Endothelial cell (in vitro differentiated cells): Measurements from ENCODE around the gene BTG2. TPM values are rescaled to one million over a fixed set of nuclear protein-coding genes. Genes with fewer than 3 reads are reported as not detected.

ENCODE experiments used
- DNase-seq: peaks from one replicate; pipeline ENCODE4 v3.0.0; 2021; ENCODE audit warnings: low spot score
- H3K27ac Mint-ChIP-seq: one replicate; pipeline ENCODE4 v1.8.0; 2021; ENCODE audit warnings: mixed read lengths, inconsistent platforms; ENCODE audit not compliant: unreplicated experiment
- H3K27me3 Mint-ChIP-seq: one replicate; pipeline ENCODE4 v1.8.0; 2021; ENCODE audit warnings: mild to moderate bottlenecking, moderate library complexity, mixed read lengths, inconsistent platforms; ENCODE audit not compliant: unreplicated experiment
- H3K36me3 Mint-ChIP-seq: one replicate; pipeline ENCODE4 v1.8.0; 2021; ENCODE audit warnings: mild to moderate bottlenecking, low read depth, mixed read lengths, inconsistent platforms; ENCODE audit not compliant: unreplicated experiment
- H3K4me1 Mint-ChIP-seq: one replicate; pipeline ENCODE4 v1.8.0; 2021; ENCODE audit warnings: mild to moderate bottlenecking, mixed read lengths, inconsistent platforms; ENCODE audit not compliant: unreplicated experiment
- H3K4me3 Mint-ChIP-seq: one replicate; pipeline ENCODE4 v1.8.0; 2021; ENCODE audit warnings: mild to moderate bottlenecking, mixed read lengths, inconsistent platforms; ENCODE audit not compliant: unreplicated experiment
- H3K9me3 Mint-ChIP-seq: one replicate; pipeline ENCODE4 v1.8.0; 2021; ENCODE audit warnings: mixed read lengths, inconsistent platforms; ENCODE audit not compliant: unreplicated experiment
- total RNA-seq: library from RNA; stranded (reverse); fragmentation: NEBNext Ultra II Directional; extraction: Animal tissue kit (Norgen Biotek cat#: 25700); gene quantifications from one replicate; pipeline ENCODE4 v1.2.1, GENCODE V29; 2021; ENCODE audit not compliant: unreplicated experiment
- TF ChIP-seq, protein P1 (sequence below): fragments of 200-600 bp; sonication (generic); IDR thresholded peaks from one replicate; pipeline ENCODE4 v1.5.0; 2021; ENCODE audit warnings: antibody characterized with exemption; ENCODE audit not compliant: unreplicated experiment

BTG2 gene
- total RNA-seq, 1 donor from 2014 or later = 80.0 TPM

DNA sequence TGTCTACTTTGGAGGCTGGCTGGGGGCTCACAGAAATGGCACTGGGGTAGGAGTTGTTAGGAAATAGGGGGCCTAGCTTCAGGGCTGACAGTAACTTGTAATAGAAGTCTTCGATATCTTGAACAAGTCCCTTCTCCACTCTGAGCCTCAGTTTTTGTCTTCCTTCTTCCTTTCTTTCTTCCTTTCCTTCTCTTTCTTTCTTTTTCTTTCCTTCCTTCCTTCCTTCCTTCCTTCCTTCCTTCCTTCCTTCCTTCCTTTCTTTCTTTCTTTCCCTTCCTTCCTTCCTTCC, 12.9 kb downstream of the BTG2 start:
- Mint-ChIP-seq H3K36me3 (peaks cover 11% of the 10 kb centered on the region), H3K4me1 (peaks cover 42% of the 10 kb centered on the region), H3K27ac (no peak overlapping the region), H3K9me3 (no peaks in the 10 kb centered on the region), H3K4me3 (no peak overlapping the region), H3K27me3 (peaks cover 4% of the 10 kb centered on the region)
- TF ChIP-seq, protein P1, sequence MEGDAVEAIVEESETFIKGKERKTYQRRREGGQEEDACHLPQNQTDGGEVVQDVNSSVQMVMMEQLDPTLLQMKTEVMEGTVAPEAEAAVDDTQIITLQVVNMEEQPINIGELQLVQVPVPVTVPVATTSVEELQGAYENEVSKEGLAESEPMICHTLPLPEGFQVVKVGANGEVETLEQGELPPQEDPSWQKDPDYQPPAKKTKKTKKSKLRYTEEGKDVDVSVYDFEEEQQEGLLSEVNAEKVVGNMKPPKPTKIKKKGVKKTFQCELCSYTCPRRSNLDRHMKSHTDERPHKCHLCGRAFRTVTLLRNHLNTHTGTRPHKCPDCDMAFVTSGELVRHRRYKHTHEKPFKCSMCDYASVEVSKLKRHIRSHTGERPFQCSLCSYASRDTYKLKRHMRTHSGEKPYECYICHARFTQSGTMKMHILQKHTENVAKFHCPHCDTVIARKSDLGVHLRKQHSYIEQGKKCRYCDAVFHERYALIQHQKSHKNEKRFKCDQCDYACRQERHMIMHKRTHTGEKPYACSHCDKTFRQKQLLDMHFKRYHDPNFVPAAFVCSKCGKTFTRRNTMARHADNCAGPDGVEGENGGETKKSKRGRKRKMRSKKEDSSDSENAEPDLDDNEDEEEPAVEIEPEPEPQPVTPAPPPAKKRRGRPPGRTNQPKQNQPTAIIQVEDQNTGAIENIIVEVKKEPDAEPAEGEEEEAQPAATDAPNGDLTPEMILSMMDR = no peak
- DNase-seq = no peak

DNA sequence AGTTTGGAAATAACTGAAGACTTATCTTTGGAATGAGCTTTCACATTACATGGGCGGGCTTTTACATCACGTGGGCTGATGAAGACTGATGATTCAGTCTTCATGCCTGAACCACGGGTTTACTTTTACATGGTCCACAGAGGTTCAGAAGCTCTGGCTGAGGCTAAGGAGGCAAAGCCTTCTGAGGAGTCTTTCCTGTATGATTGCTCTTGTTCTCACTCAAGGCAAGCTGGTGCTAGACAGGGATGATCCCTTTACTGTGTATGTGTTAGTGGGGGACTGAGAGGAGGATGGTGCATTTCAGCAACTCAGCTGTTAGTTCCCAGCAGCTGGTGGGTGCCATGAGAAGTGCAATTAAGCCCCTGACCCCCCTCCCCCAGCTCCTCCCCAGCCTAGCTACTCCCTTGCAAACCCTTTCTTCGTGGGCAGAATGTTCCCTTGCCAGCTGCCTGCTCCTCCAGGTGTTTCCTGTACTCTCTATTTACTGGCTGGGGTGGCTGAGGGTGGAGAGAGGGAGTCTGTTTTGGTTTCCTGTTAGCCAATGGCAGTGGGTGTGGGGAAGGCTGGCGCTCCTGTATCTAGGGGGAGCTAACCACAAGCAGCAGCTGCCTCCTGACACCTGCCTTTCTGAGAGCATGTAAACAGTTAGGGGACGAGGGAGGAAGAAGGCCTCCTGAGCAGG, 15.4 kb downstream of the BTG2 start:
- TF ChIP-seq, protein P1 = no peak
- Mint-ChIP-seq H3K27me3 (peaks cover 4% of the 10 kb centered on the region), H3K4me3 (peak overlapping the region; percentile 80), H3K36me3 (peaks cover 5% of the 10 kb centered on the region), H3K27ac (peak overlapping the region; percentile 80), H3K4me1 (peaks cover 63% of the 10 kb centered on the region), H3K9me3 (no peaks in the 10 kb centered on the region)
- DNase-seq = peak; percentile 54

DNA sequence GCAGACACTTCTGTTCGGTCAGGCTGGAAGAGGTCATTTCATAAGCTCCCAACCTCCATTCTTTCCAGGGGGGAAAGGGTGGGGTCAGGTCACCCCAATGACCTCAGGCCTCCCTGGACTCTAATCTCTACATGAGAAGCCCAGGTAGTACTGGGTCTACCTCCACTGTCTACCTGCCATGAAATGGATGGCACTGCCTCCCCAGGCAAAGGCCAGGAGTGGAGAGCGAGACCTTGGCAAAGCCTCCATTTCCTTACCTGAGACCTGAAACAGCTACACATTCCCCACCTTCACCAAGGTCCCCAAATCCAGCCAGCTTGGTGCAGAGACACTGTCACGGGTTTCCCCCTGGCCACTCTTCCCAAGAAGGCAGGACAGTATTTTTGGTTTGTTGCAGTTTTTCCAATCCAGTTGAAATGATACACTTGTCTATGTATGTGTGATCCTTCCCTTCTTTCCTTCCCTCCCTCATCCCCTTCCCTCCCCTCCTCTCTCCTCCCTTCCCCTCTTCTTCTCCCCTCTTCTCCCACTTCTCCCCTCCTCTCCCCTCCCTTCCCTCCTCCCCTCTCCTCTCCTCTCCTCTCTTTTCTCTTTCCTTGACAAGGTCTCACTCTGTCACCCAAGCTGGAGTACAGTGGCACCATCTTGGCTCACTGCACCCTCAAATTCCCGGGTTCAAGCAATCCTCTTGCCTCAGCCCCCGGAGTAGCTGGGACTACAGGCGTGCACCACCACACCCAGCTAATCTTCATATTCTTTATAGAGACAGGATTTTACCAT, 16.1 kb downstream of the BTG2 start:
- peak overlapping the region; percentile 83 for H3K27ac Mint-ChIP-seq
- H3K36me3 Mint-ChIP-seq = peaks cover 5% of the 10 kb centered on the region
- peaks cover 70% of the 10 kb centered on the region for H3K4me1 Mint-ChIP-seq
- H3K27me3 Mint-ChIP-seq = peaks cover 4% of the 10 kb centered on the region
- TF ChIP-seq, protein P1 = no peak
- no peak overlapping the region for H3K4me3 Mint-ChIP-seq
- DNase-seq = no peak
- no peaks in the 10 kb centered on the region for H3K9me3 Mint-ChIP-seq

DNA sequence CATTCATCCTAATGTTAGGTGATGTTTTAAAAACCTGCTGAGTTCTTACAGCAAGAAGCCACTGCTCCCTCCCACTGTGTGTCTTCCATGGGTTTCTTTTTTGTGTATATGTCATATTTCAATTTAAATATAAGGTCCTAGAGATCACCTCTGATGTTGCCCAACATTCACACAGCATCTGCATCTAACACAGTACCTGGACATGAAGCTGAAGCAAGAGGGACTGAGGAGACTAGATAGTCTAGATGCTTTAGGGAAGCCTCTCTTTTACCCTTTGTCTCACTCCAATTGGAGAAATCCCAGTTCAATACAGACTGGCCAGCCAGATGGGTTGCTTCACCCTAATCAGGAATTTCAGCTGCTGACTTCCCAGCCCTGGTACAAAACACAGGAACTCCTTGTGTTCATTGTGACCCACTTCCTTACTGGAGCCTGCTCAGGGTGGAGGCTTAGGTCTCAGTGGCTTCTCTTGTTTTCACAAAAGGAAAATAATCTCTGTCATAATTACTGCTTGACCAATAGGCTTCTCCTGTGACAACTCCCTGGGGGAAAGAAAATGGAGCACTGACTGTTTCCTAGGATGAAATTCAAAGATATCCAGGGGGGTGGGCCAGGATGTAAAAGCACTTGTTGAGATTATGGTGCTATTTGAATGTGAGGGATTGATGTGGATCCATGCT, 17.3 kb downstream of the BTG2 start:
- peaks cover 4% of the 10 kb centered on the region for H3K27me3 Mint-ChIP-seq
- H3K27ac Mint-ChIP-seq = peak overlapping the region; percentile 91
- DNase-seq = peak; percentile 39
- peak overlapping the region; percentile 14 for H3K4me3 Mint-ChIP-seq
- peaks cover 75% of the 10 kb centered on the region for H3K4me1 Mint-ChIP-seq
- H3K36me3 Mint-ChIP-seq = peaks cover 5% of the 10 kb centered on the region
- TF ChIP-seq, protein P1 = no peak
- H3K9me3 Mint-ChIP-seq = no peaks in the 10 kb centered on the region

DNA sequence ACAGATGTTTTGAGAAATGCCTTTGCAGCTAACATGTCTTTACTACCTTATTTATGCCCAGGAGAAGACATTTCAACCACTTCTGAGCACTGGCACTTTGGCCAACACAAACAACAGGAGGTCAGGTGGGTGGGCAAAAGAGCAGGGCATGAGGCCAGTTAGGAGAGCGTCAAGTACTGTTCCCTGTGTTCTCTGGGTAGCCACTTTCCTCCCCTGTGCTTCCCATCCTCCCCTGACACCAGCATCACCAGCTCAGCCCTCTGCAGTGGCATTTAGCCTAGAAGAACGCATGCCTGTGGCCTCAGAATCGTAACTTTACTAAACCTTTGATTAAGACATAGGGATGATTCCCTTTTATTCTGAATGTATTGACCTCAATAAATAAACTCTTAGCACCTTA, 18.3 kb downstream of the BTG2 start:
- Mint-ChIP-seq H3K36me3 (peaks cover 5% of the 10 kb centered on the region), H3K4me3 (peak overlapping the region; percentile 40), H3K9me3 (no peaks in the 10 kb centered on the region), H3K27ac (peak overlapping the region; percentile 91), H3K27me3 (peaks cover 11% of the 10 kb centered on the region), H3K4me1 (peaks cover 83% of the 10 kb centered on the region)
- no peak for DNase-seq
- TF ChIP-seq, protein P1 = no peak
